GM23338 (cell line): ENCODE results near the gene PHKG1.

Source experiments
- CREB1 ChIP-seq: fragments of 250-450 bp; sonication (Bioruptor Pico); IDR thresholded peaks from 2 replicates; pipeline ENCODE4 v1.5.0; 2020; ENCODE audit warnings: low read depth, mild to moderate bottlenecking, moderate library complexity
- CTCF ChIP-seq, 2 experiments: fragments of 200-600 bp in 1 of 2; sonication (generic) in 1 of 2; conservative IDR thresholded peaks; 2 replicates each; pipeline versions ENCODE4 v1.5.1 to v1.6.1; 2016 to 2017; ENCODE audit warnings: antibody characterized with exemption in 2 of 2, low read depth in 2 of 2, mild to moderate bottlenecking in 2 of 2, moderate library complexity in 1 of 2
- EZH2 ChIP-seq: fragments of 200-600 bp; sonication (generic); IDR thresholded peaks from one replicate; pipeline ENCODE4 v1.8.0; 2017; ENCODE audit warnings: antibody characterized with exemption, mild to moderate bottlenecking, low read depth; ENCODE audit not compliant: unreplicated experiment
- EZH2phosphoT487 ChIP-seq: fragments of 200-600 bp; sonication (generic); IDR thresholded peaks from one replicate; pipeline ENCODE4 v1.8.1; 2018; ENCODE audit warnings: antibody characterized with exemption; ENCODE audit not compliant: unreplicated experiment
- POLR2AphosphoS5 ChIP-seq: IDR thresholded peaks from 2 replicates; pipeline ENCODE4 v1.6.1; 2016; ENCODE audit warnings: antibody characterized with exemption, low read depth
- ZNF331 ChIP-seq: fragments of 250-450 bp; sonication (Bioruptor Pico); IDR thresholded peaks from 2 replicates; pipeline ENCODE4 v1.5.0; 2020; ENCODE audit warnings: low read depth, mild to moderate bottlenecking, moderate library complexity
- TF ChIP-seq, protein P1 (sequence below): IDR thresholded peaks from one replicate; pipeline ENCODE4 v1.6.1; 2018; ENCODE audit warnings: antibody characterized with exemption; ENCODE audit not compliant: unreplicated experiment

DNA sequence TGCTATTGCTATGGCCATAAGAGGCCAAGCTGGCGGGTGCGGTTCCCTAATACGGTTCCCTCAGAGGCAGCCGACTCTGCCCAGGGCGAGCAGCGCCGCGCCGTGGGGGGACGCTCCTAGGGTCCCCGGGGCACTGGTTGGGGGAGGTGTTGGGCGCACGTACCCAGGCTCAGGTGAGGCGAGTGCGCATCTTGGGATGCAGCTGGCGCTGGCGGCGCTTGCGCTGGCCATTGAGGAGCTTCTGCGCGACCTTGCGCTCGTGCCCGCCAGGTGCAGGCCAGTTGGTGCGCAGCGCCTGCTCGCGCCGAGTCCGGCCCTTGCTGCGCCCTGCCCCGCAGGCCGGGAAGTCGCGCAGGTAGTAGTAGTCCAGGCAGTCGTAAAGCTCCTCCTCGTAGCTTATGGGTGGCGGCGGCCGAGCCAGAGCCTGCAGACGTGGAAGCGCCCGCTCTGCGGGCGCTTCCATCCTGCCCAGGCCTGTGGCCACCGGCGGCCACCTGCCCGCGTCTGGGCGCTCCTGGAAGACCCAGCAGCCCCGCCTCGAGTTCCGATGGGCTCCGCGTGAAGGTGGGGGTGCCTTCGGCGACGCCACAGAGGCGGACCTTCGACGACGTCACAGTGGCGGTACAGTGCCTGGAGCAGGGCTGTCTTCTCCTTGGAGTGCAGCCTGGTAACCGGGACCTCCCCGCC, 23.2 kb upstream of the PHKG1 start, which contains the start of gene NUPR2:
- TF ChIP-seq EZH2phosphoT487 (no peak), POLR2AphosphoS5 (no peak), EZH2 (no peak), CTCF (conservative IDR thresholded peaks at IDR 0.05; ENCODE audit: low read depth in 2 of 2) (no peak), CREB1 (CRISPR knock-in tag) (no peak), ZNF331 (CRISPR knock-in tag) (no peak)
- TF ChIP-seq, protein P1, sequence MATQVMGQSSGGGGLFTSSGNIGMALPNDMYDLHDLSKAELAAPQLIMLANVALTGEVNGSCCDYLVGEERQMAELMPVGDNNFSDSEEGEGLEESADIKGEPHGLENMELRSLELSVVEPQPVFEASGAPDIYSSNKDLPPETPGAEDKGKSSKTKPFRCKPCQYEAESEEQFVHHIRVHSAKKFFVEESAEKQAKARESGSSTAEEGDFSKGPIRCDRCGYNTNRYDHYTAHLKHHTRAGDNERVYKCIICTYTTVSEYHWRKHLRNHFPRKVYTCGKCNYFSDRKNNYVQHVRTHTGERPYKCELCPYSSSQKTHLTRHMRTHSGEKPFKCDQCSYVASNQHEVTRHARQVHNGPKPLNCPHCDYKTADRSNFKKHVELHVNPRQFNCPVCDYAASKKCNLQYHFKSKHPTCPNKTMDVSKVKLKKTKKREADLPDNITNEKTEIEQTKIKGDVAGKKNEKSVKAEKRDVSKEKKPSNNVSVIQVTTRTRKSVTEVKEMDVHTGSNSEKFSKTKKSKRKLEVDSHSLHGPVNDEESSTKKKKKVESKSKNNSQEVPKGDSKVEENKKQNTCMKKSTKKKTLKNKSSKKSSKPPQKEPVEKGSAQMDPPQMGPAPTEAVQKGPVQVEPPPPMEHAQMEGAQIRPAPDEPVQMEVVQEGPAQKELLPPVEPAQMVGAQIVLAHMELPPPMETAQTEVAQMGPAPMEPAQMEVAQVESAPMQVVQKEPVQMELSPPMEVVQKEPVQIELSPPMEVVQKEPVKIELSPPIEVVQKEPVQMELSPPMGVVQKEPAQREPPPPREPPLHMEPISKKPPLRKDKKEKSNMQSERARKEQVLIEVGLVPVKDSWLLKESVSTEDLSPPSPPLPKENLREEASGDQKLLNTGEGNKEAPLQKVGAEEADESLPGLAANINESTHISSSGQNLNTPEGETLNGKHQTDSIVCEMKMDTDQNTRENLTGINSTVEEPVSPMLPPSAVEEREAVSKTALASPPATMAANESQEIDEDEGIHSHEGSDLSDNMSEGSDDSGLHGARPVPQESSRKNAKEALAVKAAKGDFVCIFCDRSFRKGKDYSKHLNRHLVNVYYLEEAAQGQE: no peak
